Thoracic aorta (tissue), 2 donors: Measurements from ENCODE around the gene FBXL2. TPM values are rescaled to one million over a fixed set of nuclear protein-coding genes. Genes with fewer than 3 reads are reported as not detected.
A peak's percentile ranks its signal among the peaks of the same experiment; 100 is the strongest.

Experiments used
- ATAC-seq: fragments of 150-250 bp; one replicate; pipeline ENCODE4 v1.8.0; 2017; ENCODE audit warnings: low read depth; ENCODE audit not compliant: insufficient number of reproducible peaks, low FRiP score
- DNase-seq: peaks from one replicate; pipeline ENCODE4 v3.0.0-alpha.2; 2020; ENCODE audit warnings: low spot score
- H3K27ac ChIP-seq, 2 donors: fragments of 200-600 bp; sonication (generic); 1 replicate in 1 of 2; 2 replicates in 1 of 2; pipeline ENCODE4 v1.5.1; 2016; ENCODE audit warnings: mild to moderate bottlenecking in 2 of 2, moderate library complexity in 2 of 2
- H3K27me3 ChIP-seq: fragments of 200-600 bp; sonication (generic); replicated peaks from 2 replicates; pipeline ENCODE4 v1.6.0; 2016; ENCODE audit warnings: mild to moderate bottlenecking; ENCODE audit not compliant: insufficient read depth
- H3K36me3 ChIP-seq: fragments of 200-600 bp; sonication (generic); one replicate; pipeline ENCODE4 v1.5.1; 2016
- H3K4me1 ChIP-seq, 2 donors: fragments of 200-600 bp; sonication (generic); 1 replicate in 1 of 2; 2 replicates in 1 of 2; pipeline versions ENCODE4 v1.5.1 to v1.6.0; 2016; ENCODE audit warnings: low read depth in 2 of 2, mild to moderate bottlenecking in 1 of 2; ENCODE audit not compliant: control insufficient read depth in 1 of 2
- H3K4me3 ChIP-seq: fragments of 200-600 bp; sonication (generic); 2 replicates; pipeline ENCODE4 v1.5.1; 2016; ENCODE audit warnings: mild to moderate bottlenecking
- H3K9me3 ChIP-seq: fragments of 200-600 bp; sonication (generic); 2 replicates; pipeline ENCODE4 v1.5.1; 2016
- total RNA-seq, 2 donors: library from RNA; depleted of rRNA; stranded (reverse); fragments of >200 nt; gene quantifications; one replicate each; pipeline versions ENCODE4 v1.1.0 to v1.2.3, GENCODE V29; 2016
- TF ChIP-seq, protein P1 (sequence below): fragments of 200-600 bp; sonication (generic); IDR thresholded peaks from one replicate; pipeline ENCODE4 v1.5.1; 2019; ENCODE audit warnings: antibody characterized with exemption

The FBXL2 gene
- total RNA-seq, 2 donors from 2014 or later, result 21.7 to 24.6 TPM

DNA sequence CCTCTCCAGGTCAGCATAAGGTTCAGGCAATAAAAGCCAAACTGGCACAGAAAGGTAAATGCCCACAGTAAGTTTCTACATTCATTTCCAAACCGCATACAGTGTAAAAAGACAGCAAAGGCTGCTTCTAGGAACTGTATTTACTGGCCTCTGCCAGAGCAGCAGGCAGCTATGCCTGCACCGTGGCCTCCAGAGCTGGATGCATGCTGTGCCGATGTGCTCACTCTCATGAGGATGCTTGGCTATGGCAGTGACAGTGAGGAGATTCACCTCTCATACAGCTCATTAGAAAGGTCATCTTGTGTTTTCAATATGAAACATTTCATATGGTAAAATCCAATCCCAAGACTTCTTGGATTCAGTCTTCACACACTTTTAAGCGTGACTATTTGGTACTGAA is 112.7 kb downstream of the FBXL2 start:
- ATAC-seq (no peak), DNase-seq (no peak)
- TF ChIP-seq, protein P1, sequence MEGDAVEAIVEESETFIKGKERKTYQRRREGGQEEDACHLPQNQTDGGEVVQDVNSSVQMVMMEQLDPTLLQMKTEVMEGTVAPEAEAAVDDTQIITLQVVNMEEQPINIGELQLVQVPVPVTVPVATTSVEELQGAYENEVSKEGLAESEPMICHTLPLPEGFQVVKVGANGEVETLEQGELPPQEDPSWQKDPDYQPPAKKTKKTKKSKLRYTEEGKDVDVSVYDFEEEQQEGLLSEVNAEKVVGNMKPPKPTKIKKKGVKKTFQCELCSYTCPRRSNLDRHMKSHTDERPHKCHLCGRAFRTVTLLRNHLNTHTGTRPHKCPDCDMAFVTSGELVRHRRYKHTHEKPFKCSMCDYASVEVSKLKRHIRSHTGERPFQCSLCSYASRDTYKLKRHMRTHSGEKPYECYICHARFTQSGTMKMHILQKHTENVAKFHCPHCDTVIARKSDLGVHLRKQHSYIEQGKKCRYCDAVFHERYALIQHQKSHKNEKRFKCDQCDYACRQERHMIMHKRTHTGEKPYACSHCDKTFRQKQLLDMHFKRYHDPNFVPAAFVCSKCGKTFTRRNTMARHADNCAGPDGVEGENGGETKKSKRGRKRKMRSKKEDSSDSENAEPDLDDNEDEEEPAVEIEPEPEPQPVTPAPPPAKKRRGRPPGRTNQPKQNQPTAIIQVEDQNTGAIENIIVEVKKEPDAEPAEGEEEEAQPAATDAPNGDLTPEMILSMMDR, result no peak
- Histone ChIP-seq H3K4me3 (no peak overlapping the region), H3K36me3 (peaks cover 12% of the 10 kb centered on the region), H3K4me1 (peaks cover 3 to 42% of the 10 kb centered on the region in 2 donors), H3K27me3 (no peaks in the 10 kb centered on the region), H3K9me3 (no peaks in the 10 kb centered on the region), H3K27ac (no peak overlapping the region)

DNA sequence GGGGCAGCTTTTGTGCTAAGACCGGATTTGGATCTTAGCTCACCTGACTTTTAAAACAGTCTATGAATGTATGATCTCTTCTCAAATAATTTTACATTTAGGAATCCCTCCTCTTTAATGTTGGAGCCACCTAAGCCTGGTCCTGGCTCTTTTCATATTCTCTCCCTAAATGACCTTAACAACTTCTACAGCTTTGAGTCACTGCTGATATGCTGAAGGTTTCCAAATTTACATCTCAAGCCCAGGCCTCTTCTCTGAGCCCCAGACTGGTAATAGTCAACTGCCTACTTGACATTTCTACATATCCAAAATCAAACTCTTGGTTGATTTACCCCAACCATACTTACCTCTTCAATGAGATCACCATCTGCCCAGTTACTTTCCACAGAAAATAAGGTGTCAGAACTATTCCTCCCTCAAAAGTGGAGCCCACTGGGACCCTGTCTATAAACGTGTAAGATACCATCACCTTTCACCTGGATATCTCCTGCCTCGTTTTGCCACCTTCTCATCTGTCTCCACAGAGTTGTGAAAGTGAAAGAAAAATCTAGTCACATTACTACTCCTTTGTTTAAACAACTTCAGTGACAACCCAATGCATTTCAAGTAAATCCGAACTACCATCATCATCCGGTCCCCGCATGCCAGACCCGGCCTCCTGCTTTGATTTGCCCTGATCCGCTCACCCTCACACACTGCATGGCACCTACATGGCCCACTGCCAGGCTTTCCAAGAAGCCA is 114.2 kb downstream of the FBXL2 start:
- no peaks in the 10 kb centered on the region for H3K9me3 ChIP-seq
- H3K4me3 ChIP-seq, result no peak overlapping the region
- H3K27me3 ChIP-seq, result no peaks in the 10 kb centered on the region
- DNase-seq (no peak), ATAC-seq (no peak)
- H3K4me1 ChIP-seq, result peaks cover 3 to 42% of the 10 kb centered on the region in 2 donors
- H3K36me3 ChIP-seq, result peaks cover 11% of the 10 kb centered on the region
- peak overlapping the region; percentile 7 to 47 for H3K27ac ChIP-seq
- TF ChIP-seq, protein P1, result no peak

DNA sequence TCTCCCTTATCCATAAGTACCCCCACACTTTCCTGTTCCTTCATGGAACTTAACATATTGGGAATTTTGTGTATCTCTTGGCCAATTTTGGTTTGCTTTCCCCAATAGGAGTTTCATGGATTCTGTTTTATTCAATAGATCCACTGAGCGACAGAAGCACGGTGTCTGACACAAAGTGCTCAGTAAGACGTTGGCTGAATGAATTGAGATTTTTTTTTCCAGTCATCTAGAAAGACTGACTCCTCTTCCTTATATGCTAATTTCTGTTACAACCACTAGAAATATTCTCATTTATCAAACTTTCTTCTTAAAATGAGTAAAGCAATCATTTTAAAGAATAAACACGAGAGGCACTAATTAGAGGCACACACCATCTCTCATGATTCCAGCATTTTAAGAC is 114.9 kb downstream of the FBXL2 start:
- TF ChIP-seq, protein P1, result no peak
- no peak for DNase-seq
- no peak for ATAC-seq
- Histone ChIP-seq H3K36me3 (peaks cover 7% of the 10 kb centered on the region), H3K27ac (peak overlapping the region; percentile 7 to 47), H3K4me1 (peaks cover 3 to 42% of the 10 kb centered on the region in 2 donors), H3K27me3 (no peaks in the 10 kb centered on the region), H3K4me3 (no peak overlapping the region), H3K9me3 (no peaks in the 10 kb centered on the region)

DNA sequence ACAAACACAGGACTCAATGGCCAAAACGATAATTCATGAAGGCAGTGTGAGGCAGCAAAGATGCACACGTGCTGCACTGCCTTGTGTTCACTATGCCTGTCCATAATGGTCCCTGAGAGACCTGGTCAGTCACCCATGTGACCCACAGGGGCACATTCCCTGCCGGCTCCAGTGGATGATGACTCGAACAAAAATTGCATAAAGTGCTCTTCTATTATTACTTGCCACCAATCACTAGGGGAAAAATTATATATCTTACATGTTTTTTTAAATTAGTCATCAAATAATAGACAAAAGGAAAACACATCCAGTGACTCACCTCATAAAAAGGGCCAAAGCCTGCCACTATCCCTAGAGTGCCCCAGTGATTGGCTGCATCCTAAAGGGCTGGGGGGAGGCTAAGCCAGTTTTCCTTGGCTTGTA is 115.5 kb downstream of the FBXL2 start:
- Histone ChIP-seq H3K36me3 (peaks cover 7% of the 10 kb centered on the region), H3K27ac (peak overlapping the region; percentile 7 to 47)
- ATAC-seq, result peak; percentile 70

DNA sequence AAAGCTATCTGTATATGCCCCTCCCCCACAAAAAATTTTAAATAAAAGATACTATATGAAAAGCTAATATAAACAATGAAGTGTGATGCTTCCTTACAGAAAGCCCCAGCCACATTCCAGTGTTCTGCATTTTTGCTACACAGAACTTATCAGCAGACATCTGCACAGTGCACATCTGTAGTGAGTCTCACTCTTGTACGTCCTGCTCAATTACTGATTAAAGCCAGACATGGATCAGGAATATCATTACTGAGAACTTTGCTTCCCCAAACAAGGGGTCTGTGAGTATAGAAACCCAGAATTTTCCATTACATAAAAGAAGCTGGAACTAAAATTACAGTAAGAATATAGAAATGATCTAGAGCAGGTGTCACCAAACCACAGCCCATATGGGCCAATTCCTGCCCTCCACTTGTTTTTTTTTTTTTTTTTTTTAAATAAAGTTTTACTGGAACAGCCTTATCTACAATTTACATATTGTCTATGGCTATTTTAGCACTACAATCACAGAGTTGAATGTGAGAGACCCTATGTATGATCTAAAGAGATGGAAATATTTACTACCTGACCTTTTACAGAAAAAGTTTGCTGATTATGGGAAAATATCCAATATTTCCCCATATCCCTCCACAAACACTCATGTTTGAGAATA is 117.3 kb downstream of the FBXL2 start:
- H3K9me3 ChIP-seq, result no peaks in the 10 kb centered on the region
- H3K4me1 ChIP-seq, result peaks cover 3 to 33% of the 10 kb centered on the region in 2 donors
- no peak for DNase-seq
- TF ChIP-seq, protein P1, result no peak
- H3K4me3 ChIP-seq, result no peak overlapping the region
- ATAC-seq, result no peak
- H3K36me3 ChIP-seq, result peaks cover 19% of the 10 kb centered on the region
- no peaks in the 10 kb centered on the region for H3K27me3 ChIP-seq
- no peak overlapping the region for H3K27ac ChIP-seq

More for the DNA sequence above, 115.5 kb downstream of the FBXL2 start:
- DNase-seq, result peak; percentile 10
- TF ChIP-seq, protein P1, result no peak
- Histone ChIP-seq H3K9me3 (no peaks in the 10 kb centered on the region), H3K27me3 (no peaks in the 10 kb centered on the region), H3K4me1 (peaks cover 3 to 42% of the 10 kb centered on the region in 2 donors), H3K4me3 (no peak overlapping the region)
